ENCODE measurements around the gene HLA-A. TPM values are rescaled to one million over a fixed set of nuclear protein-coding genes. Genes with fewer than 3 reads are reported as not detected.
A peak's percentile ranks its signal among the peaks of the same experiment; 100 is the strongest.

The HLA-A gene
- total and polyA plus RNA-seq, 2 of the 13 experiments (the other 11 are each of a cell fraction or from before 2014, with no cell fraction given): 345 to 527 TPM

DNA sequence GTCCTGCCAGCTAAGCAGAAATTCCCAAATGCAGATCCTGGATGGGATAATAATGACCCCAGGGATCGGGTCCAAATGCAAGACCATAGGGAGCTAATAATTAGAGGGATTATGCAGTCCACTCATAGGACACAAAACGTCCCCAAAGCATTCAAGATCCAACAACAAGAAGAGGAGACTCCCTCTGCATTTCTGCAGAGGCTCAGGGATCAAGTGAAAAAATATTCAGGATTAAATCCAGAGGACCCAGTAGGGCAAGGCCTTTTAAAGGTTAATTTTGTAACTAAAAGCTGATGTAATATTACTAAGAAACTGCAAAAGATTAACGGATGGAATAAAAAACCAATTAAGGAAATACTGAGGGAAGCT, 22.2 kb downstream of the HLA-A start:
- Histone ChIP-seq H3K4me1 (ENCODE audit: insufficient read depth, low read length) (peaks cover 38% of the 10 kb centered on the region), H4K20me1 (ENCODE audit: insufficient read depth, low read length) (no peaks in the 10 kb centered on the region), H3K27ac (ENCODE audit: extremely low read length, insufficient read depth, low read length) (peak overlapping the region; percentile 84), H3K4me2 (ENCODE audit: low read depth, low read length) (peak overlapping the region; percentile 98), H3K9me3 (ENCODE audit: low read length) (no peaks in the 10 kb centered on the region), H2AFZ (ENCODE audit: low read length) (no peak overlapping the region), H3K4me3 (replicated peaks in 1 of 3; ENCODE audit: insufficient read depth in 1 of 3, low read depth in 2 of 3, low read length in 3 of 3) (peak overlapping the region; percentile 14 to 84 (median 77)), H3K27me3 (ENCODE audit: control insufficient read depth in 1 of 2, insufficient read depth in 2 of 2, low read length in 2 of 2) (no peaks in the 10 kb centered on the region; a peak in 1 of 5 replicates), H3K9ac (ENCODE audit: insufficient read depth, low read depth, low read length) (peak overlapping the region; percentile 91), H3K79me2 (ENCODE audit: insufficient read depth, low read length) (peaks cover 14% of the 10 kb centered on the region), H3K36me3 (replicated peaks in 1 of 2; ENCODE audit: control insufficient read depth in 1 of 2, insufficient read depth in 2 of 2, low read length in 2 of 2) (no peaks in the 10 kb centered on the region)
- intact Hi-C loops (cut with micrococcal nuclease; ENCODE audit: unreplicated experiment): no loop called here
- FAIRE-seq (no peak), DNase-seq (ENCODE audit: low spot score) (no peak), ATAC-seq (no peak)
- ChIA-PET POLR2A (interaction anchor here (0.8 to 4.8 kb wide), 13 partner anchors 12 to 254 kb away, joined by 3 to 76 read pairs (median 4); partner anchors contain the start of genes HLA-A and POLR1H), CTCF (ENCODE audit: low intra/inter-chr PET ratio, low total read pairs) (no interaction called here)
- WGBS (ENCODE audit: low lambda C conversion rate): 30% methylated on average over 3 of the region's 3 CpGs
- in situ Hi-C loops (cut with HindIII; ENCODE audit: extremely low pct_ligation_motif_present, low pct_unique_long_range_greater_than_20kb): no loop called here
- BruUV-seq (replicated peaks): TSS peak; percentile 80
- TF ChIP-seq DR1 (CRISPR knock-in tag; IDR thresholded peaks at IDR 0.05) (no peak), MAFK (conservative IDR thresholded peaks at IDR 0.05 in 1 of 2, IDR thresholded peaks at IDR 0.05 in 1 of 2; ENCODE audit: low read length in 2 of 2) (0 out of 4 replicates have a peak, but pooled peaks of 1 of the 2 experiments have one; percentile 12), ZNF670 (CRISPR knock-in tag; IDR thresholded peaks at IDR 0.05; ENCODE audit: borderline replicate concordance) (0 out of 2 replicates have a peak, but pooled peaks have one; percentile 51), ATF1 (CRISPR knock-in tag; IDR thresholded peaks at IDR 0.05) (peak; percentile 35; the same call in 1 of the 2 replicates), ZNF33A (CRISPR knock-in tag; IDR thresholded peaks at IDR 0.05; ENCODE audit: borderline replicate concordance) (0 out of 2 replicates have a peak, but pooled peaks have one; percentile 70), HDAC6 (IDR thresholded peaks at IDR 0.05; ENCODE audit: low read depth, low read length) (no peak), ZBTB42 (CRISPR knock-in tag; IDR thresholded peaks at IDR 0.05) (0 out of 2 replicates have a peak, but pooled peaks have one; percentile 14), IRX3 (CRISPR knock-in tag; IDR thresholded peaks at IDR 0.05; ENCODE audit: borderline replicate concordance, low read depth) (no peak), MEF2D (CRISPR knock-in tag; IDR thresholded peaks at IDR 0.05) (0 out of 2 replicates have a peak, but pooled peaks have one; percentile 13)

All from HepG2 (cell line).